ENCODE data around the gene KDM6A. TPM values are rescaled to one million over a fixed set of nuclear protein-coding genes. Genes with fewer than 3 reads are reported as not detected.
"Not testable (repeated sequence)": the region's sequence is repeated elsewhere in the genome, so short reads cannot be mapped to it uniquely, and the experiment has no call there.

Gene KDM6A
- 10 to 100 TPM; 25.9 to 51.0 (median 34.9) TPM for total RNA-seq

GRCh38 chrX:44872821-44873414 is at the start of gene KDM6A:
KDM6A (plus strand) TSS chrX:44873188; CDS start chrX:44873552, 364 bp downstream.
- H3K27ac ChIP-seq: peak within 1 kb of the TSS; percentile 97 to 99 (median 98)
- TF ChIP-seq EP300 (IDR thresholded peaks at IDR 0.05) (peak; percentile 59 to 85), POLR2A (IDR thresholded peaks at IDR 0.05) (peak; percentile 64 to 91), CTCF (IDR thresholded peaks at IDR 0.05) (peak in 1 of 5 experiments; percentile 10)
- no peaks in the 10 kb centered on the region for H3K36me3 ChIP-seq
- H3K9me3 ChIP-seq: no peaks in the 10 kb centered on the region
- H3K4me3 ChIP-seq: peak within 1 kb of the TSS; percentile 62 to 100 (median 92)
- DNase-seq (ENCODE audit: low spot score in 2 of 2): peak; percentile 94 to 95
- H3K27me3 ChIP-seq: no peaks in the 10 kb centered on the region
- peaks cover 0 to 20% (median 7%) of the 10 kb centered on the region in 4 donors for H3K4me1 ChIP-seq
- 1% methylated on average over 40 of the region's 61 CpGs; no CpG with 5 or more reads in 1 of the 2 donors for WGBS, 2 donors

GRCh38 chrX:44823193-44823592 is 49.8 kb upstream of the KDM6A start:
- not testable (repeated sequence) for DNase-seq (ENCODE audit: low spot score in 2 of 2); H3K4me1 ChIP-seq; H3K27ac ChIP-seq; H3K9me3 ChIP-seq; H3K4me3 ChIP-seq; H3K36me3 ChIP-seq; H3K27me3 ChIP-seq
- WGBS, 2 donors: 92 to 100% methylated on average over 1 to 2 of the region's 2 CpGs

GRCh38 chrX:44828008-44828605 is 44.9 kb upstream of the KDM6A start:
- Histone ChIP-seq H3K9me3 (no peaks in the 10 kb centered on the region), H3K27ac (no peak overlapping the region), H3K27me3 (peaks cover 0 to 4% of the 10 kb centered on the region in 2 donors), H3K36me3 (no peaks in the 10 kb centered on the region), H3K4me1 (no peaks in the 10 kb centered on the region), H3K4me3 (no peak overlapping the region)
- TF ChIP-seq POLR2A (IDR thresholded peaks at IDR 0.05): no peak
- TF ChIP-seq EP300 (IDR thresholded peaks at IDR 0.05): no peak
- TF ChIP-seq CTCF (IDR thresholded peaks at IDR 0.05): no peak
- no peak for DNase-seq (ENCODE audit: low spot score in 2 of 2)
- 60 to 64% methylated on average over 4 of the region's 4 CpGs for WGBS, 2 donors

GRCh38 chrX:44829832-44830231 is 43.2 kb upstream of the KDM6A start:
- WGBS, 2 donors: 61 to 69% methylated on average over 2 of the region's 2 CpGs
- TF ChIP-seq CTCF (IDR thresholded peaks at IDR 0.05): no peak
- TF ChIP-seq POLR2A (IDR thresholded peaks at IDR 0.05): no peak
- TF ChIP-seq EP300 (IDR thresholded peaks at IDR 0.05): no peak
- Histone ChIP-seq H3K27ac (no peak overlapping the region), H3K9me3 (no peaks in the 10 kb centered on the region), H3K4me3 (no peak overlapping the region), H3K27me3 (peaks cover 0 to 11% of the 10 kb centered on the region in 2 donors), H3K36me3 (no peaks in the 10 kb centered on the region), H3K4me1 (no peaks in the 10 kb centered on the region)
- no peak for DNase-seq (ENCODE audit: low spot score in 2 of 2)

GRCh38 chrX:44842550-44843317 is 30.3 kb upstream of the KDM6A start:
- 88 to 89% methylated on average over 6 to 10 of the region's 10 CpGs for WGBS, 2 donors

More at GRCh38 chrX:44842550-44843317, 30.3 kb upstream of the KDM6A start:
- Histone ChIP-seq H3K36me3 (no peaks in the 10 kb centered on the region), H3K27me3 (no peaks in the 10 kb centered on the region), H3K4me3 (no peak overlapping the region), H3K27ac (no peak overlapping the region), H3K9me3 (no peaks in the 10 kb centered on the region), H3K4me1 (no peaks in the 10 kb centered on the region)
- TF ChIP-seq POLR2A (IDR thresholded peaks at IDR 0.05): no peak
- no peak for TF ChIP-seq CTCF (IDR thresholded peaks at IDR 0.05)
- no peak for TF ChIP-seq EP300 (IDR thresholded peaks at IDR 0.05)
- DNase-seq (ENCODE audit: low spot score in 2 of 2): no peak
